Measurements from ENCODE around the gene SDF4. TPM values are rescaled to one million over a fixed set of nuclear protein-coding genes. Genes with fewer than 3 reads are reported as not detected.

Gene SDF4
- total RNA-seq, 6 donors from 2014 or later, result 79.0 to 172 (median 148) TPM

DNA sequence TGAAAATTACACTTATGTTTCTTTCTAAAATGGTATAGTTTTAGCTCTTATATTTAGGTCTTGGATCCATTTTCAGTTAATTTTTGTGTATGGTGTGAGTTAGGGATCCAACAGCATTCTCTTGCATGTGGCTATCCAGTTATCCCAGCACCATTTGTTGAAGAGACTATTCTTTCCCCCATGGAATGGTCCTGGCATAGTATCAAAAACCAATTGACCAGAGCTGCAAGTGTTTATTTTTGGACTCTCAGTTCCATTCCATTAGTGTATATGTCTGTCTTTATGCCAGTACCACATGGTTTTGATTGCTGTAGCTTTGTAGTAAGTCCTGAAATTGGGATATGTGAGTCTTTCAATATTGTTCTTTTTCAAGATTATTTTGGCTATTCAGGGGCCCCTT lies 43.9 kb downstream of the SDF4 start:
- Histone ChIP-seq H3K36me3 (no peaks in the 10 kb centered on the region), H3K4me3 (no peak overlapping the region), H3K27ac (no peak overlapping the region), H3K27me3 (no peaks in the 10 kb centered on the region), H3K9me3 (peaks cover 0 to 6% (median 0%) of the 10 kb centered on the region in 4 donors), H3K4me1 (peaks cover 0 to 7% (median 3%) of the 10 kb centered on the region in 4 donors)
- DNase-seq (no peak), ATAC-seq (ENCODE audit: low FRiP score in 2 of 2) (no peak)
- TF ChIP-seq POLR2AphosphoS5 (IDR thresholded peaks at IDR 0.05), result no peak
- TF ChIP-seq, protein P1, sequence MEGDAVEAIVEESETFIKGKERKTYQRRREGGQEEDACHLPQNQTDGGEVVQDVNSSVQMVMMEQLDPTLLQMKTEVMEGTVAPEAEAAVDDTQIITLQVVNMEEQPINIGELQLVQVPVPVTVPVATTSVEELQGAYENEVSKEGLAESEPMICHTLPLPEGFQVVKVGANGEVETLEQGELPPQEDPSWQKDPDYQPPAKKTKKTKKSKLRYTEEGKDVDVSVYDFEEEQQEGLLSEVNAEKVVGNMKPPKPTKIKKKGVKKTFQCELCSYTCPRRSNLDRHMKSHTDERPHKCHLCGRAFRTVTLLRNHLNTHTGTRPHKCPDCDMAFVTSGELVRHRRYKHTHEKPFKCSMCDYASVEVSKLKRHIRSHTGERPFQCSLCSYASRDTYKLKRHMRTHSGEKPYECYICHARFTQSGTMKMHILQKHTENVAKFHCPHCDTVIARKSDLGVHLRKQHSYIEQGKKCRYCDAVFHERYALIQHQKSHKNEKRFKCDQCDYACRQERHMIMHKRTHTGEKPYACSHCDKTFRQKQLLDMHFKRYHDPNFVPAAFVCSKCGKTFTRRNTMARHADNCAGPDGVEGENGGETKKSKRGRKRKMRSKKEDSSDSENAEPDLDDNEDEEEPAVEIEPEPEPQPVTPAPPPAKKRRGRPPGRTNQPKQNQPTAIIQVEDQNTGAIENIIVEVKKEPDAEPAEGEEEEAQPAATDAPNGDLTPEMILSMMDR (IDR thresholded peaks at IDR 0.05), result no peak
- TF ChIP-seq POLR2A (IDR thresholded peaks at IDR 0.05), result no peak
- no peak for TF ChIP-seq EP300 (IDR thresholded peaks at IDR 0.05)

DNA sequence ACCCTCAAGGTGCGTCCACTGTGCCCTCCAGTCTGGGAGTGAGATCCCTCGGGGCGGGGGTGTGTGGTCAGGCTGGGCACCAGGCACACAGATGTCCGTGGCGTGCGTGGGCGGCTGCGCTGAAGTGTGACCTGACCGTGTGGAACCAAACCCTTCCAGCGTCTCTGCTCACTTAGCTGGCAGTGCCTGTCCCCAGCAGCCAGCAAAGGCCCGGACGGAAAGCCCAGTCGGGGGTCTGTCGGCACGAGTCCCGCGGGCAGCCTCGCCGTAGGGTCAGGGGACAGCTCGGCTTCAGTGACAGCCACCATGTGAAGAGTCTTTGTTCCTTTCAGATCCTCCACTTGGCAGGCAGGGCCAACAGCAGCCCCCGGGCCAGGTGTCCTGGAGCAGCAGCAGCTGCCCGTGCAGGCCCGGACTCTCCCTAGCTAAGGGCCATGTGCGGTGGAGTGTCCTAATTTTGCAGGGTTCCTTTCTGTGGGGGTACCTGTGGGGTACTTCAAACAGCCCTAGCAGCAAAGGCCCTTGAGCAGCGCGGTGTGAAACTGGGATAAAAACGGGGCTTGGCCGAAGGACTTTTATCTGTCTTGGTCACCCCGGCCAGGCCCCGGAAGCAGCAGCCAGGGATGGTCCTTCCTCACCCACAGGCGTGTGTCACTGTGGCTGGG lies 46.6 kb downstream of the SDF4 start:
- Histone ChIP-seq H3K27me3 (no peaks in the 10 kb centered on the region), H3K4me1 (peaks cover 0 to 17% (median 5%) of the 10 kb centered on the region in 4 donors), H3K9me3 (no peaks in the 10 kb centered on the region), H3K36me3 (no peaks in the 10 kb centered on the region), H3K4me3 (no peak overlapping the region), H3K27ac (no peak overlapping the region)
- no peak for ATAC-seq (ENCODE audit: low FRiP score in 2 of 2)
- peak in 1 of 2 donors; percentile 84 for DNase-seq
- 89 to 90% methylated on average over 9 to 31 of the region's 31 CpGs for WGBS, 2 donors
- TF ChIP-seq POLR2AphosphoS5 (IDR thresholded peaks at IDR 0.05) (no peak), POLR2A (IDR thresholded peaks at IDR 0.05) (no peak), EP300 (IDR thresholded peaks at IDR 0.05) (no peak)
- TF ChIP-seq, protein P1 (IDR thresholded peaks at IDR 0.05), result no peak

DNA sequence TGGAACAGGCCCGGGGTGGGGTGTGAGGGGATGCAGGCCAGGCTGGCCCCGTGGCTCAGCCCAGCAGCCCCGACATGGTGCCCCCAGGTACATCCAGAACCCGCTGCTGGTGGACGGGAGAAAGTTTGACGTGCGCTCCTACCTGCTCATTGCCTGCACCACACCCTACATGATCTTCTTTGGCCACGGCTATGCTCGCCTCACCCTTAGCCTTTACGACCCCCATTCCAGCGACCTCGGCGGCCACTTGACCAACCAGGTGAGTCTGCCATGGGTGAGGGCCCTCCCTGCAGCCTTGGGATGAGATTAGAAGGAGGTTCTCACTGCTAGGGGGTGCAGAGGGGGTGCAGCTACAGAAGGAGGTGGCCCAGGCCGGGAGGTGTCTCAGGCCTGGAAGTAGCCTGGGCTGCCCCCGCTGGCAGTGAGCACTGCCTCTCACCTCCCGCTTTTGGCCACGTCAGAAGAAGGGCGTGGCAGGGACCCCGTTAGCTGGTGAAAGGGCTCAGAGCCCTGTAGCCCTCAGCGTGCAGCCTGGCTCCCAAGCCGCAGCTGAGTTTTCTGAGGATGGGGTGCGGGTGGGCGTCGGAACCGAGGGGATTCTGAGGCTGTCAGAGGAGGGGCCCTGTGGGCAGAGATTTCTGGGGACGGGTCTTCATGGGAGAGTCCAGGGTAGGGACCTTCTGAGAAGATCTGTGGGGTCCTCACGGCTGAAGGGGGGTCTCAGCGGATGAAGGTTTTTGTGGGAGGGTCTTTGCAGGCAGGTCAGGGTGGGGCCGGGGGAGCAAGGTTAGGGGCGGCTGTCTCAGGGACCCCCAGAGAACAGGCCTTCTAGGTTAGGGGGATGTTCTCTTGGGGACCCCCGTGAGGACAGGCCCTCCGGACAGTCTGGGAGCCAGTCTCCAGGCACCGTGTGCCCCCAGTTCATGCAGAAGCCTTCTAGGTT lies 47.7 kb downstream of the SDF4 start:
- peak in 1 of 2 donors; percentile 47 for DNase-seq
- no peaks in the 10 kb centered on the region for H3K36me3 ChIP-seq
- H3K27me3 ChIP-seq, result no peaks in the 10 kb centered on the region
- TF ChIP-seq, protein P1 (IDR thresholded peaks at IDR 0.05), result no peak
- TF ChIP-seq POLR2A (IDR thresholded peaks at IDR 0.05) (no peak), POLR2AphosphoS5 (IDR thresholded peaks at IDR 0.05) (no peak), EP300 (IDR thresholded peaks at IDR 0.05) (no peak)
- ATAC-seq (ENCODE audit: low FRiP score in 2 of 2), result no peak
- peaks cover 0 to 17% (median 5%) of the 10 kb centered on the region in 4 donors for H3K4me1 ChIP-seq
- no peaks in the 10 kb centered on the region for H3K9me3 ChIP-seq
- no peak overlapping the region for H3K4me3 ChIP-seq
- H3K27ac ChIP-seq, result no peak overlapping the region
- 88 to 91% methylated on average over 24 to 33 of the region's 33 CpGs for WGBS, 2 donors

DNA sequence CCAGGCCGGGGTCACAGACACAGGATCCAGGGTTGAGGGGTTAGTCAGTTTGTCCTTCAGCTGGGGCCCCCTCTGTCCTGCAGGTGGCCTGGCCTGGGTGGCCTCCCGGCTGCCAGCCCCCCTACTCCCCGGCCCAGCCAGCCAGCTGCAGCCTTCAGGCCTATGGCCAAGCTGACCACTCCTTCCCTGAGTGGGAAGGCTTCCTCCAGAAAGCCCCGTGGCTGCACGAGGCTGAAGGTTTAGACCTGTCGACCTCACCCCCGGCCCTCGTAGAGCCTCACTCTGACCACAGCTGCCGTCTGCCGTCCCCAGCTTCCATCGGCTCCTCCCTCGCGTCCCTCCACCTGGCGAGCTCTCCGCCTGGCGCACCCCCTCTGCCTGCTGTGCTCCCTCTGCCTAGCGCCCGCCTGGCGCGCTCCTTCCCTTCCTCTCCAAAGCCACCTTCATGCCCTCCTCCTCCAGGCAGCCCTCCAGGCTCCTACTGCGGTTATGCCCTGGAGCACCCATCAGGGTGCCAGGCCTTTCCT lies 48.5 kb downstream of the SDF4 start:
- no peaks in the 10 kb centered on the region for H3K9me3 ChIP-seq
- peak overlapping the region in 1 of 4 donors; percentile 61 for H3K27ac ChIP-seq
- H3K4me3 ChIP-seq, result peak overlapping the region in 3 of 4 donors; percentile 26 to 41 (median 30)
- ATAC-seq (ENCODE audit: low FRiP score in 2 of 2), result peak in 1 of 2 donors; percentile 5
- no peak for TF ChIP-seq POLR2AphosphoS5 (IDR thresholded peaks at IDR 0.05)
- TF ChIP-seq, protein P1 (IDR thresholded peaks at IDR 0.05), result no peak
- TF ChIP-seq POLR2A (IDR thresholded peaks at IDR 0.05), result no peak
- no peak for TF ChIP-seq EP300 (IDR thresholded peaks at IDR 0.05)
- peak in 1 of 2 donors; percentile 80 for DNase-seq
- 83 to 84% methylated on average over 19 to 20 of the region's 21 CpGs for WGBS, 2 donors
- peaks cover 0 to 17% (median 5%) of the 10 kb centered on the region in 4 donors for H3K4me1 ChIP-seq
- no peaks in the 10 kb centered on the region for H3K27me3 ChIP-seq
- H3K36me3 ChIP-seq, result no peaks in the 10 kb centered on the region

Data from upper lobe of left lung (tissue), 6 donors.